ENCODE results near the gene ATP2B1.

DNA sequence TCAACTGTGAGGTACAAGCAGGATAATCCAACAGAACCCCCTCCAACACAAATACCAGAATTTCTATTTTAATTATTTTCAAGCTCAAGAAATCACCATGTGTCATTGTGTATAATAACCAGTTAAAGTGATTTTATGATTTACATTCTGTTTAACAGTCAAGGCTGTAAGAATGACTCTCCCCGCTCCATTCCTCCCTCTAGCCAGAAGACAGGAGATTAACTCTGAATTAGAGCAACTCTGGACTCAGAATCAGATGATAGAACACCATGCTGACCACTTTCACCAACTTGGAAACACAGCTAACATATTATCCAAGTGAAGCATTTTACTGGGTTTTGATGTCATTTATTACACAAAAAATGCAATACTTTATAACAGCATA lies 71.9 kb downstream of the ATP2B1 start:
- TF ChIP-seq CTCF (IDR thresholded peaks at IDR 0.05): no peak
- TF ChIP-seq EZH2phosphoT487 (IDR thresholded peaks at IDR 0.05): no peak
- TF ChIP-seq EZH2 (IDR thresholded peaks at IDR 0.05): no peak

All from neural progenitor cell (in vitro differentiated cells).